Neural progenitor cell (in vitro differentiated cells): ENCODE measurements around the gene RNLS. TPM values are rescaled to one million over a fixed set of nuclear protein-coding genes. Genes with fewer than 3 reads are reported as not detected.

Experiments
- DNase-seq: peaks from one replicate; pipeline ENCODE4 v3.0.0-alpha.2; 2016; ENCODE audit warnings: low spot score
- H2AFZ ChIP-seq: fragments of 200-600 bp; sonication (generic); replicated peaks from 2 replicates; pipeline ENCODE4 v1.6.1; 2016; ENCODE audit warnings: antibody characterized with exemption
- H3F3A ChIP-seq: fragments of 200-600 bp; sonication (generic); 2 replicates; pipeline ENCODE4 v1.6.1; 2016; ENCODE audit warnings: antibody characterized with exemption, low read depth
- H3K27ac ChIP-seq: fragments of 200-600 bp; sonication (generic); 2 replicates; pipeline ENCODE4 v1.5.1; 2016; ENCODE audit warnings: mild to moderate bottlenecking
- H3K27me3 ChIP-seq: fragments of 200-600 bp; sonication (generic); 2 replicates; pipeline ENCODE4 v1.6.1; 2016; ENCODE audit warnings: mild to moderate bottlenecking, moderate library complexity
- H3K36me3 ChIP-seq: fragments of 200-600 bp; sonication (generic); 2 replicates; pipeline ENCODE4 v1.5.1; 2016
- H3K4me1 ChIP-seq: fragments of 200-600 bp; sonication (generic); 2 replicates; pipeline ENCODE4 v1.6.1; 2016; ENCODE audit warnings: mixed run types
- H3K4me2 ChIP-seq: fragments of 200-600 bp; sonication (generic); 2 replicates; pipeline ENCODE4 v1.6.1; 2016
- H3K4me3 ChIP-seq: fragments of 200-600 bp; sonication (generic); 2 replicates; pipeline ENCODE4 v1.5.1; 2016
- H3K79me2 ChIP-seq: fragments of 200-600 bp; sonication (generic); 2 replicates; pipeline ENCODE4 v1.6.1; 2016; ENCODE audit warnings: low read depth
- H3K9ac ChIP-seq: fragments of 200-600 bp; sonication (generic); 2 replicates; pipeline ENCODE4 v1.6.1; 2016
- H3K9me3 ChIP-seq: fragments of 200-600 bp; sonication (generic); 2 replicates; pipeline ENCODE4 v1.5.1; 2016; ENCODE audit warnings: low read depth
- H4K20me1 ChIP-seq: fragments of 200-600 bp; sonication (generic); 2 replicates; pipeline ENCODE4 v1.6.1; 2016; ENCODE audit warnings: low read depth
- H3K27ac Mint-ChIP-seq: 3 replicates; pipeline ENCODE4 v1.8.0; 2021; ENCODE audit warnings: mixed read lengths
- H3K27me3 Mint-ChIP-seq: 2 replicates; pipeline ENCODE4 v1.8.0; 2022; ENCODE audit warnings: low read depth, mild to moderate bottlenecking, inconsistent platforms, moderate library complexity, mixed read lengths; ENCODE audit not compliant: insufficient read depth
- H3K36me3 Mint-ChIP-seq: 3 replicates; pipeline ENCODE4 v1.8.0; 2021; ENCODE audit warnings: mixed read lengths
- H3K4me1 Mint-ChIP-seq: 3 replicates; pipeline ENCODE4 v1.8.0; 2021; ENCODE audit warnings: mixed read lengths
- H3K4me3 Mint-ChIP-seq: 3 replicates; pipeline ENCODE4 v1.8.0; 2021; ENCODE audit warnings: mild to moderate bottlenecking, moderate library complexity, mixed read lengths
- H3K9me3 Mint-ChIP-seq: 3 replicates; pipeline ENCODE4 v1.8.0; 2020; ENCODE audit warnings: mixed read lengths
- CTCF ChIP-seq: fragments of 200-600 bp; sonication (generic); IDR thresholded peaks from 2 replicates; pipeline ENCODE4 v1.5.1; 2017; ENCODE audit warnings: antibody characterized with exemption, mild to moderate bottlenecking
- EZH2 ChIP-seq: fragments of 200-600 bp; sonication (generic); IDR thresholded peaks from 2 replicates; pipeline ENCODE4 v1.6.1; 2017; ENCODE audit warnings: antibody characterized with exemption, mild to moderate bottlenecking, moderate library complexity
- EZH2phosphoT487 ChIP-seq: fragments of 200-600 bp; sonication (generic); IDR thresholded peaks from 2 replicates; pipeline ENCODE4 v1.6.1; 2017; ENCODE audit warnings: antibody characterized with exemption
- total RNA-seq: library from RNA; depleted of rRNA; stranded (reverse); fragments of >200 nt; gene quantifications from 2 replicates; pipeline ENCODE4 v1.2.3, GENCODE V29; 2015; ENCODE audit warnings: low replicate concordance

RNLS gene
- total RNA-seq, 1 donor from 2014 or later: 9.1 TPM

- no peaks in the 10 kb centered on the region for H4K20me1 ChIP-seq
- no peaks in the 10 kb centered on the region for H3K79me2 ChIP-seq
- Mint-ChIP-seq H3K4me3 (no peak overlapping the region), H3K4me1 (no peaks in the 10 kb centered on the region), H3K27ac (no peak overlapping the region), H3K36me3 (no peaks in the 10 kb centered on the region), H3K27me3 (no peaks in the 10 kb centered on the region), H3K9me3 (no peaks in the 10 kb centered on the region)
- H3K9ac ChIP-seq: no peak overlapping the region
- H3K27ac ChIP-seq: no peak overlapping the region
- no peaks in the 10 kb centered on the region for H3K9me3 ChIP-seq
- H3K4me3 ChIP-seq: no peak overlapping the region
- TF ChIP-seq EZH2: no peak
- no peak for TF ChIP-seq EZH2phosphoT487
- no peak for TF ChIP-seq CTCF
- no peak overlapping the region for H3K4me2 ChIP-seq
- H2AFZ ChIP-seq: peak overlapping the region; percentile 65
- no peaks in the 10 kb centered on the region for H3K27me3 ChIP-seq
- no peaks in the 10 kb centered on the region for H3F3A ChIP-seq
- H3K36me3 ChIP-seq: no peaks in the 10 kb centered on the region
- DNase-seq: no peak
- H3K4me1 ChIP-seq: peaks cover 6% of the 10 kb centered on the region
Observed at GRCh38 chr10:88616250-88616977, 33.3 kb upstream of the RNLS start.

GRCh38 chr10:88608780-88609179 lies 25.7 kb upstream of the RNLS start:
- Histone ChIP-seq H3K4me3 (no peak overlapping the region), H3K27me3 (no peaks in the 10 kb centered on the region), H3K79me2 (no peaks in the 10 kb centered on the region), H4K20me1 (no peaks in the 10 kb centered on the region), H3K9me3 (no peaks in the 10 kb centered on the region), H3K9ac (no peak overlapping the region), H3K4me2 (no peak overlapping the region), H3K4me1 (peaks cover 8% of the 10 kb centered on the region), H3K36me3 (no peaks in the 10 kb centered on the region), H3F3A (no peaks in the 10 kb centered on the region), H3K27ac (no peak overlapping the region), H2AFZ (no peak overlapping the region)
- Mint-ChIP-seq H3K4me1 (peaks cover 14% of the 10 kb centered on the region), H3K36me3 (no peaks in the 10 kb centered on the region), H3K27me3 (no peaks in the 10 kb centered on the region), H3K9me3 (no peaks in the 10 kb centered on the region), H3K4me3 (no peak overlapping the region), H3K27ac (no peak overlapping the region)
- no peak for TF ChIP-seq CTCF
- TF ChIP-seq EZH2phosphoT487: no peak
- no peak for TF ChIP-seq EZH2
- peak; percentile 16 for DNase-seq

GRCh38 chr10:88608052-88608732 lies 25.1 kb upstream of the RNLS start:
- Histone ChIP-seq H3K27ac (no peak overlapping the region), H3K36me3 (no peaks in the 10 kb centered on the region), H3K4me1 (peaks cover 8% of the 10 kb centered on the region), H3K4me3 (no peak overlapping the region), H3K4me2 (no peak overlapping the region), H4K20me1 (no peaks in the 10 kb centered on the region), H3K9me3 (no peaks in the 10 kb centered on the region), H2AFZ (no peak overlapping the region), H3K9ac (no peak overlapping the region), H3K79me2 (no peaks in the 10 kb centered on the region), H3F3A (no peaks in the 10 kb centered on the region), H3K27me3 (no peaks in the 10 kb centered on the region)
- H3K4me1 Mint-ChIP-seq: peaks cover 14% of the 10 kb centered on the region
- no peaks in the 10 kb centered on the region for H3K9me3 Mint-ChIP-seq
- no peaks in the 10 kb centered on the region for H3K36me3 Mint-ChIP-seq
- no peak overlapping the region for H3K4me3 Mint-ChIP-seq
- no peaks in the 10 kb centered on the region for H3K27me3 Mint-ChIP-seq
- no peak overlapping the region for H3K27ac Mint-ChIP-seq
- no peak for DNase-seq
- TF ChIP-seq EZH2 (no peak), EZH2phosphoT487 (no peak), CTCF (no peak)
